ENCODE results near the gene AKR1E2. TPM values are rescaled to one million over a fixed set of nuclear protein-coding genes. Genes with fewer than 3 reads are reported as not detected.

The AKR1E2 gene
- total and polyA plus RNA-seq, 9 of the 15 experiments (the other 6 are each of a cell fraction or from before 2014, with no cell fraction given) = 4.2 to 16.6 (median 9.8) TPM

DNA sequence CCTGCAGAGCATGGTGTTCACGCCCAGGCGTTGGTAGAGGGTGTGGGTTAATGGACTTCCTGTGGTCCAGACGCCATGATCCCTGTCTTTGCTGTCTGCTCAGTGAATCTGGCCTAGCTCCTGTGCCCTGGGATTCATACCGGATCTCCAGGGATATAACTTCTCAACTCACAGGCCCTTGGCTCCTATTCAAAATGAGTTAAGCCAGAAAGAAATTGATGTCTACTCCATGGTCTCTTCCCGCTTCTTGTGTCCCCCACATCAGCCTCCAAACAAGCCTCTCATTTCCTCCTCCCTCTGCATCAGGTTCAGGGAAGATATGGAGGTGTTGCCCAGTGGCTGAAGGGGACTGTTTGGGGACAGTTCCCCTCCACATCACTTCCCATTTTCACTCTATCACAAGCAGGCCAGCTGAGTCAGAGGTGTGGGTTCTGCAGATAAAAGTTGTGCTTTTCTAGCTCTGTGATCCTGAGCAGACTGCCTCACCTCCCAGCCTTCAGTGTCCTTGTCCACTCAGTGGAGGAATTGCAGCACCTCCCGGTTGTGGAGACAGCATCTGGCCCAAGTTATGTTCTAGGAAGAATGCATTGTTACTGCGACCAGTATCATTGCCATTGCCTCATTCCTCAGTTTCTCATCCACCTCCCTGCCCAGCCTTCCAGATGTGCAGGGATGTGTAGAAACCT is 22.5 kb downstream of the AKR1E2 start (continued):
- TF ChIP-seq ZNF518B (CRISPR knock-in tag; IDR thresholded peaks at IDR 0.05) (no peak), CBX1 (IDR thresholded peaks at IDR 0.05; ENCODE audit: low read depth) (no peak), DPF2 (IDR thresholded peaks at IDR 0.05) (peak; percentile 98), RBM34 (IDR thresholded peaks at IDR 0.05; ENCODE audit: borderline replicate concordance, insufficient read depth, low read length) (no peak), TRIM24 (IDR thresholded peaks at IDR 0.05) (peak; percentile 83 to 92; a peak in 3 of 4 replicates), GATA2 (CRISPR knock-in tag; IDR thresholded peaks at IDR 0.05) (peak; percentile 90), ZC3H4 (CRISPR knock-in tag; IDR thresholded peaks at IDR 0.05; ENCODE audit: borderline replicate concordance) (no peak), RBM15 (IDR thresholded peaks at IDR 0.05; ENCODE audit: insufficient read depth, low read length) (no peak), IRF1 (CRISPR knock-in tag; IDR thresholded peaks at IDR 0.05; ENCODE audit: borderline replicate concordance) (no peak), ZNF324 (CRISPR knock-in tag; IDR thresholded peaks at IDR 0.05) (no peak), IRF9 (tag; IDR thresholded peaks at IDR 0.05) (no peak), ATF6 (CRISPR knock-in tag; IDR thresholded peaks at IDR 0.05) (no peak), SREBF2 (CRISPR knock-in tag; IDR thresholded peaks at IDR 0.05) (no peak), ZNF512 (tag; IDR thresholded peaks at IDR 0.05) (no peak), SIN3A (IDR thresholded peaks at IDR 0.05; ENCODE audit: borderline replicate concordance in 2 of 2, control insufficient read depth in 1 of 2, low read depth in 2 of 2, low read length in 2 of 2) (no peak), SMARCA5 (IDR thresholded peaks at IDR 0.05) (no peak)
- TF ChIP-seq, protein P1, sequence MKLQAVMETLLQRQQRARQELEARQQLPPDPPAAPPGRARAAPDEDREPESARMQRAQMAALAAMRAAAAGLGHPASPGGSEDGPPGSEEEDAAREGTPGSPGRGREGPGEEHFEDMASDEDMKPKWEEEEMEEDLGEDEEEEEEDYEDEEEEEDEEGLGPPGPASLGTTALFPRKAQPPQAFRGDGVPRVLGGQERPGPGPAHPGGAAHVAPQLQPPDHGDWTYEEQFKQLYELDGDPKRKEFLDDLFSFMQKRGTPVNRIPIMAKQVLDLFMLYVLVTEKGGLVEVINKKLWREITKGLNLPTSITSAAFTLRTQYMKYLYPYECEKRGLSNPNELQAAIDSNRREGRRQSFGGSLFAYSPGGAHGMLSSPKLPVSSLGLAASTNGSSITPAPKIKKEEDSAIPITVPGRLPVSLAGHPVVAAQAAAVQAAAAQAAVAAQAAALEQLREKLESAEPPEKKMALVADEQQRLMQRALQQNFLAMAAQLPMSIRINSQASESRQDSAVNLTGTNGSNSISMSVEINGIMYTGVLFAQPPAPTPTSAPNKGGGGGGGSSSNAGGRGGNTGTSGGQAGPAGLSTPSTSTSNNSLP (IDR thresholded peaks at IDR 0.05; ENCODE audit: borderline replicate concordance, low read depth, low read length) = peak; percentile 33; the same call in 1 of the 2 replicates
